Measurements from ENCODE around the gene CMTM5.

Gene CMTM5

DNA sequence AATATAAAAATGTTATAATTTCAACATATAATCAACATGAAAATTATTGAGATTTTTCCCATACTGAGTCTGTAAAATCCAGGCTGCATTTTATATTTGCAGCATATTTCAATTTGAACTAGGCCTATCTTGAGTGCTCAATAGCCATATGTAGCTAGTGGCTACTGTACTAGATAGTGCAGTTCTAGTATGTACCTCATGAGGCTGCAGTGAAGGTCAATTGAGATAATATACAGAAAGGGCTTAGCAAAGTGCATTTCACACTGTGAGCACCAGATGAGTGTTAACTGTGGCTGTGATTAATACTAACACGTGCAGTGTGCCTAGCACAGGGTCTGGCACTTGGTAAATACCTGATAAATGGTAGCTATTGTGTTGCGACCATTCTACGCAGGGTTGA, 18.8 kb upstream of the CMTM5 start:
- no peak overlapping the region for H3K4me3 ChIP-seq (ENCODE audit: low read depth, low read length)
- TF ChIP-seq, protein P1, sequence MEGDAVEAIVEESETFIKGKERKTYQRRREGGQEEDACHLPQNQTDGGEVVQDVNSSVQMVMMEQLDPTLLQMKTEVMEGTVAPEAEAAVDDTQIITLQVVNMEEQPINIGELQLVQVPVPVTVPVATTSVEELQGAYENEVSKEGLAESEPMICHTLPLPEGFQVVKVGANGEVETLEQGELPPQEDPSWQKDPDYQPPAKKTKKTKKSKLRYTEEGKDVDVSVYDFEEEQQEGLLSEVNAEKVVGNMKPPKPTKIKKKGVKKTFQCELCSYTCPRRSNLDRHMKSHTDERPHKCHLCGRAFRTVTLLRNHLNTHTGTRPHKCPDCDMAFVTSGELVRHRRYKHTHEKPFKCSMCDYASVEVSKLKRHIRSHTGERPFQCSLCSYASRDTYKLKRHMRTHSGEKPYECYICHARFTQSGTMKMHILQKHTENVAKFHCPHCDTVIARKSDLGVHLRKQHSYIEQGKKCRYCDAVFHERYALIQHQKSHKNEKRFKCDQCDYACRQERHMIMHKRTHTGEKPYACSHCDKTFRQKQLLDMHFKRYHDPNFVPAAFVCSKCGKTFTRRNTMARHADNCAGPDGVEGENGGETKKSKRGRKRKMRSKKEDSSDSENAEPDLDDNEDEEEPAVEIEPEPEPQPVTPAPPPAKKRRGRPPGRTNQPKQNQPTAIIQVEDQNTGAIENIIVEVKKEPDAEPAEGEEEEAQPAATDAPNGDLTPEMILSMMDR (conservative IDR thresholded peaks at IDR 0.05; ENCODE audit: low read depth, low read length): no peak
- DNase-seq (ENCODE audit: low read depth): no peak

DNA sequence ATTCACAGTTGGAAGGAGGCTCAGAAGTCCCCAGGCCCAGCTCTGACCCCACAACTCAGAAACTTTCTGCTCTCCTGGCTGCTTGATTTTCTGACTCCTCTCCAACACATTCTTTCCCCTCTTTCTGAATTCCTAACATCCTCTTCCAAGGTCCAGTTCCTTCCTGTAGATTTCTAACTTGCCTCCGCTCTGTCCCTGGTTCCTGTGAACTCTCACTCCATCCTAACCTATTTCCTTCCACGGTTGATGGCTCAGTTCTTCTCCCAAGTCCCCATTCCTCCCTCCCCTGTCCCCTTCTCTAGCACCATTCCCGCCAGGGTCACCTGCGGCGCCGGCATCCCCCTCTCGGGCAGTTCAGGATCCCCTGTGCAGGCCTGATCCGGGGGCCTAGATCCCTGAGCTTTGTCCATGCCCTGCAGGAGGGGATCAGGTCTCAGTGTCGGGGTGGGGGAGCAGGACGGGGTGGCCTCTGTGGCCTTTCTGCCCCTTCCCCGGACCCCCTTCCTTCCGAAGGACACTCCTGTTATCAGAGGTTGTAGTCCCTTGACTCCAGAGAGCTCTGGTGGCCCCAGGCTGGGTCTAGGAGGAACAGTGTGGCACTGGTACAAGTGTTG, 18.2 kb upstream of the CMTM5 start:
- TF ChIP-seq, protein P1 (conservative IDR thresholded peaks at IDR 0.05; ENCODE audit: low read depth, low read length): no peak
- H3K4me3 ChIP-seq (ENCODE audit: low read depth, low read length): no peak overlapping the region
- DNase-seq (ENCODE audit: low read depth): no peak

DNA sequence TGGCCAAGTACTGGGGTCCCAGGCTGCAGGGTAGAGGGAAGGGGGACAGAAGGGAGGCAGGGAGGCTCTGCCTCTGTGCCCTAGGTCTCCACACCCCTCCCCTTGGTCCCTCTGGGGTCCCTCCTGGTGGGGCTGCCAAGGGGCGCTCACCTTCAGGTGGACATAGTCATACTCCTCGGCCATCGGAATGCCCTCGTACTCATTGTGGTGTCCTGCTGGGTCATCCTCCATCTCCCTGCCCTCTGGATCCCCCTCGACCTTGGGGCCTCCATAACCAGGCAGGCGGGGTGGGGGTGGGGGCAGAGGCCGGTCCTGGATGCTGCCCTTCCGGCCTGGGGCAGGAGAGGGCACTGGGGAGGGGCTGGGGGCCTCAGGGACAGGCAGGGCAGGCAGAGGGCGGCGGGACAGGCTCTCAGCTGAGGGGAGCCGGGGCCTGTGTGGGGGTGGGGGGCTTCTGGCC, 17.6 kb upstream of the CMTM5 start:
- no peak overlapping the region for H3K4me3 ChIP-seq (ENCODE audit: low read depth, low read length)
- TF ChIP-seq, protein P1 (conservative IDR thresholded peaks at IDR 0.05; ENCODE audit: low read depth, low read length): no peak
- DNase-seq (ENCODE audit: low read depth): no peak

DNA sequence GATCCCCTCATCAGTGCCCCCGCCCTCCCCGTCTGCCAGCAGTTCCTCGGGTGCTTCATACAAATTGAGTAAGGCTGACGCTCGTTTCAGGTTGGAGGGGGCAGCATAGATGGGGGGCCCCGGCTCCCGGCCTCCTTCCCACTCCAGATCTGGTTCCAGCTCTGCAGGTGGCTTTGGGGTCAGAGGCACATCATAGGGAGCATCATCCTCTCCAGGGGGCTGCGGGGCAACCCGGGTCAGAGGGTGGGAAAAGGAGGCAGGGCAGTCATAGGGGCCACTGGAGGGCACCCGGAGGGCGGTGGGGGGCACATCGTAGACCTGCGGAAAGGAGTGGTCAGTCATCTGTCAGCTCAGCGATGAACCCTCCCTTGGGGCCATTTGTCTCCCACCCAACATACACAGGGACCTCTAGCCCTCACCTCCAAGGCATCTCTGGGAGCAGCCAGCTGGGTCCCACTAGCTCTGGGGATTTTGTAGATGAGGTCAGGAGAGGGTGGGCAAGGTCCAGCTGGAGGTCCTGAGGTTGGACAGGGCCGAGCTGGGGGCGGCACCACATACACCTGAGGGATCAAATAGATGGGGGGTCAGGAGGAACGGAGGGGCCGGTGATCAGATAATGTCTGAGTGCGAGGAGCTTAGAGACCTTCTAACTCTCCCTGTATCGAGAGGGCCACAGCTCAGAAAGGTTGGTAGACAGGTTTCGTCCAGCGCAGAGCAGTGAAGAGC, 17.0 kb upstream of the CMTM5 start:
- no peak for DNase-seq (ENCODE audit: low read depth)
- TF ChIP-seq, protein P1 (conservative IDR thresholded peaks at IDR 0.05; ENCODE audit: low read depth, low read length): no peak
- no peak overlapping the region for H3K4me3 ChIP-seq (ENCODE audit: low read depth, low read length)

DNA sequence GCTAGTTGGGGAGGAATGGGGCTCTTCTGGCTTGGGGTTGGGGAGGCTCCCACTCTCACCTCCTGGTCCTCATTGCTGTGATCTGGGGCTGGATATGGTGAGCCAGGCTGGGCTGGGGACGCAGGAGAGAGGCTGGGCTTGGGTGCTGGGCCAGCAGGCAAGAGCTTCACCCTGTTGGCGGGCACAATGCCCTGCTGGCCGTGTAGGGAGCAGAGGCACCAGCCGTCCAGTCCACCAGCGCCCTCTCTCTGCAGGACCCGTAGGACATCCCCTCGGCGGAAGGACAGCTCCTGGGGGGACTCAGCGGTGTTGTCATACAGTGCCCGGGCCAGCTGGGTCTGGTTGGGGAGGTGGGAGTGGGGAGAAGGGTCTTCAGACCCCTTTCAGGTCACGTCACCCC, 16.4 kb upstream of the CMTM5 start:
- TF ChIP-seq, protein P1 (conservative IDR thresholded peaks at IDR 0.05; ENCODE audit: low read depth, low read length): no peak
- DNase-seq (ENCODE audit: low read depth): no peak
- H3K4me3 ChIP-seq (ENCODE audit: low read depth, low read length): no peak overlapping the region

DNA sequence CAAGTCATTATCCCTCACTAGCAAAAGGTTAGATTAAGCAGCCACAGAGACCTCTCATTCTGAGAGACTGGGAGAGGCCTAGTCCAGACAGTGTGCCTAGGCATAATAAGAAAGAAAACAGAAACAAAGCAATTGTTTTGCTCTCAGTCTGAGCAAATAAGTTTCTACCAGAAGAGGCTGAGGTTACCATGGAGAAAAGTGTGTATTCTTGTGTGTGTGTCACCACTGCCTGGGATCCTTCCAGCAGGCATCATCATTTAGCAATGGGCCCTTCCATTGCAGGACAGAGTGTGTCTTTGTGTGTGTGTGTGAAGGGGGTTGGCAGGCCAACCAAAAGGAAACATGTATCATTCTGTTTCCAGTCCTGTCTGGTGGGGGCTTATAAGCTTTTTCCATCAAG, 15.5 kb upstream of the CMTM5 start:
- TF ChIP-seq, protein P1 (conservative IDR thresholded peaks at IDR 0.05; ENCODE audit: low read depth, low read length): no peak
- H3K4me3 ChIP-seq (ENCODE audit: low read depth, low read length): no peak overlapping the region
- DNase-seq (ENCODE audit: low read depth): peak; percentile 42

DNA sequence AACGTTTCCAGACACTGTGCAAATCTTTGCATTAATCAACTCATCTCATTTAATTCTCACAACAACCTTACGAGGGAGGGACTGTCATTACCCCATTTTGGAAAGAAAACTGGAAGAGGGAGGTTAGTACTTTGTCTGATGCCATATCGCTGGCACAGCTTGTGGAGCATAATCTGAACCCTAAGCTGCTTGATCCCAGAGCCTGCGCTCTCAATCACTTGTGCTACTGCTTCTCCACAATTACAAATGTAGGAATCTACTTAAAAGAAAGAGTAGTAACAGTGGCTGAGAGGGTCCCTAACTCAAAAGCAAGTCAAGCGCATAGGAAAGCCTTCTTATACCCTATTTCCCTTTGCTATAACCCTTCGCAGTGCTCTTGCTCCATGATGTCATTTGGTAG, 15.1 kb upstream of the CMTM5 start:
- no peak for DNase-seq (ENCODE audit: low read depth)
- H3K4me3 ChIP-seq (ENCODE audit: low read depth, low read length): no peak overlapping the region
- TF ChIP-seq, protein P1 (conservative IDR thresholded peaks at IDR 0.05; ENCODE audit: low read depth, low read length): no peak

Measured in choroid plexus epithelial cell (primary cell).